ENCODE data around the gene ST6GALNAC3. TPM values are rescaled to one million over a fixed set of nuclear protein-coding genes. Genes with fewer than 3 reads are reported as not detected.

The ST6GALNAC3 gene
- total RNA-seq, 2 donors from 2014 or later: 6.3 to 7.6 TPM

GRCh38 chr1:76130992-76131391 is 56.4 kb downstream of the ST6GALNAC3 start:
- TF ChIP-seq, protein P1, sequence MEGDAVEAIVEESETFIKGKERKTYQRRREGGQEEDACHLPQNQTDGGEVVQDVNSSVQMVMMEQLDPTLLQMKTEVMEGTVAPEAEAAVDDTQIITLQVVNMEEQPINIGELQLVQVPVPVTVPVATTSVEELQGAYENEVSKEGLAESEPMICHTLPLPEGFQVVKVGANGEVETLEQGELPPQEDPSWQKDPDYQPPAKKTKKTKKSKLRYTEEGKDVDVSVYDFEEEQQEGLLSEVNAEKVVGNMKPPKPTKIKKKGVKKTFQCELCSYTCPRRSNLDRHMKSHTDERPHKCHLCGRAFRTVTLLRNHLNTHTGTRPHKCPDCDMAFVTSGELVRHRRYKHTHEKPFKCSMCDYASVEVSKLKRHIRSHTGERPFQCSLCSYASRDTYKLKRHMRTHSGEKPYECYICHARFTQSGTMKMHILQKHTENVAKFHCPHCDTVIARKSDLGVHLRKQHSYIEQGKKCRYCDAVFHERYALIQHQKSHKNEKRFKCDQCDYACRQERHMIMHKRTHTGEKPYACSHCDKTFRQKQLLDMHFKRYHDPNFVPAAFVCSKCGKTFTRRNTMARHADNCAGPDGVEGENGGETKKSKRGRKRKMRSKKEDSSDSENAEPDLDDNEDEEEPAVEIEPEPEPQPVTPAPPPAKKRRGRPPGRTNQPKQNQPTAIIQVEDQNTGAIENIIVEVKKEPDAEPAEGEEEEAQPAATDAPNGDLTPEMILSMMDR (conservative IDR thresholded peaks at IDR 0.05): no peak
- no peak for DNase-seq
- WGBS, 2 experiments (ENCODE audit: insufficient coverage in 1 of 2, insufficient read length in 1 of 2): 94 to 95% methylated on average over 4 of the region's 4 CpGs
- Histone ChIP-seq H3K9me3 (ENCODE audit: control insufficient read depth, low read length) (no peaks in the 10 kb centered on the region), H3K4me1 (ENCODE audit: control insufficient read depth, insufficient read depth, low read length) (no peaks in the 10 kb centered on the region), H3K4me3 (ENCODE audit: low read length) (no peak overlapping the region), H3K36me3 (ENCODE audit: control insufficient read depth, insufficient read depth, low read length) (no peaks in the 10 kb centered on the region), H3K27ac (ENCODE audit: low read depth, low read length) (no peak overlapping the region), H3K9ac (ENCODE audit: extremely low read depth, low read length, poor library complexity, severe bottlenecking) (no peak overlapping the region), H3K27me3 (ENCODE audit: control insufficient read depth, insufficient read depth, low read length, poor library complexity, severe bottlenecking) (no peaks in the 10 kb centered on the region)
- no peaks in the 10 kb centered on the region for H3K36me3 Mint-ChIP-seq (ENCODE audit: low read depth)
- H3K4me3 Mint-ChIP-seq: no peak overlapping the region
- H3K9me3 Mint-ChIP-seq: no peaks in the 10 kb centered on the region
- H3K27me3 Mint-ChIP-seq (ENCODE audit: insufficient read depth): no peaks in the 10 kb centered on the region
- no peak overlapping the region for H3K27ac Mint-ChIP-seq
- H3K4me1 Mint-ChIP-seq: no peaks in the 10 kb centered on the region

GRCh38 chr1:76133977-76134376 is 59.4 kb downstream of the ST6GALNAC3 start:
- Mint-ChIP-seq H3K27me3 (ENCODE audit: insufficient read depth) (no peaks in the 10 kb centered on the region), H3K4me3 (no peak overlapping the region), H3K36me3 (ENCODE audit: low read depth) (no peaks in the 10 kb centered on the region), H3K9me3 (no peaks in the 10 kb centered on the region), H3K4me1 (no peaks in the 10 kb centered on the region), H3K27ac (no peak overlapping the region)
- DNase-seq: no peak
- Histone ChIP-seq H3K4me1 (ENCODE audit: control insufficient read depth, insufficient read depth, low read length) (no peaks in the 10 kb centered on the region), H3K9ac (ENCODE audit: extremely low read depth, low read length, poor library complexity, severe bottlenecking) (no peak overlapping the region), H3K9me3 (ENCODE audit: control insufficient read depth, low read length) (no peaks in the 10 kb centered on the region), H3K27me3 (ENCODE audit: control insufficient read depth, insufficient read depth, low read length, poor library complexity, severe bottlenecking) (no peaks in the 10 kb centered on the region), H3K4me3 (ENCODE audit: low read length) (no peak overlapping the region), H3K36me3 (ENCODE audit: control insufficient read depth, insufficient read depth, low read length) (no peaks in the 10 kb centered on the region), H3K27ac (ENCODE audit: low read depth, low read length) (no peak overlapping the region)
- WGBS, 2 experiments (ENCODE audit: insufficient coverage in 1 of 2, insufficient read length in 1 of 2): 95 to 96% methylated on average over 2 of the region's 2 CpGs
- TF ChIP-seq, protein P1 (conservative IDR thresholded peaks at IDR 0.05): no peak

DNA sequence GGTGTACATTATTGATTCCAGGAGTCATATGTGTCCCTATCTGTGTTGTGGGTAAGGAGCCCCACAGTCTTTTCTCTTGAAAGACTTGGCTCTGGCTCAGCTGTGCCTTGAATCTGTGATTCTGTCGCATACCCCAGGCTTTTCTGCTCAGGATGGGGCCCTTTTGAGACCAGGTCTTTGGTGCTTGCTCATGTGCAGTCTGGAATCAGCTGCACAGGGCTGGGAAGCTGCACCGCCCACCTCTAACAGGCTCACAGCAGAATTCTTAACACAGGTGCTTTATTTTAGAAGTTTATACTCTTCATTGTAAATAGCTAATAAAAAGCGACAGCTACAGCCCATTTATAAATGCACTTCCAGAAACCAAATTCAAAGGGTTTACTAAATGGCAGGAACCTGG is 61.3 kb downstream of the ST6GALNAC3 start:
- H3K27me3 Mint-ChIP-seq (ENCODE audit: insufficient read depth): no peaks in the 10 kb centered on the region
- no peak overlapping the region for H3K27ac Mint-ChIP-seq
- peaks cover 8% of the 10 kb centered on the region for H3K4me1 Mint-ChIP-seq
- Histone ChIP-seq H3K4me1 (ENCODE audit: control insufficient read depth, insufficient read depth, low read length) (no peaks in the 10 kb centered on the region), H3K4me3 (ENCODE audit: low read length) (no peak overlapping the region), H3K9me3 (ENCODE audit: control insufficient read depth, low read length) (no peaks in the 10 kb centered on the region), H3K9ac (ENCODE audit: extremely low read depth, low read length, poor library complexity, severe bottlenecking) (no peak overlapping the region), H3K27me3 (ENCODE audit: control insufficient read depth, insufficient read depth, low read length, poor library complexity, severe bottlenecking) (no peaks in the 10 kb centered on the region), H3K27ac (ENCODE audit: low read depth, low read length) (no peak overlapping the region), H3K36me3 (ENCODE audit: control insufficient read depth, insufficient read depth, low read length) (no peaks in the 10 kb centered on the region)
- H3K9me3 Mint-ChIP-seq: no peaks in the 10 kb centered on the region
- TF ChIP-seq, protein P1 (conservative IDR thresholded peaks at IDR 0.05): no peak
- no peak overlapping the region for H3K4me3 Mint-ChIP-seq
- H3K36me3 Mint-ChIP-seq (ENCODE audit: low read depth): no peaks in the 10 kb centered on the region
- 63 to 90% methylated on average over 1 to 3 of the region's 3 CpGs for WGBS, 2 experiments (ENCODE audit: insufficient coverage in 1 of 2, insufficient read length in 1 of 2)
- DNase-seq: no peak
